Calu3 (cell line): ENCODE measurements around the gene MED27. TPM values are rescaled to one million over a fixed set of nuclear protein-coding genes. Genes with fewer than 3 reads are reported as not detected.

Source experiments
- BruUV-seq: library from RNA; stranded (reverse); fragments of 400-500 nt; replicated peaks from 2 replicates; lab custom pipeline; 2021; lab: Mats Ljungman, UMichigan
- CTCF ChIA-PET: fragments of 300-600 bp; sonication (Branson Sonifier 250); formaldehyde crosslinking; loops from one replicate; lab custom pipeline; 2022; ENCODE audit warnings: antibody characterized with exemption; lab: Charles Lee
- DNase-seq: peaks from one replicate; pipeline ENCODE4 v3.0.0; 2022
- H3K27ac Mint-ChIP-seq: one replicate; pipeline ENCODE4 v1.8.0; 2022; ENCODE audit warnings: mixed read lengths; ENCODE audit not compliant: unreplicated experiment
- H3K27me3 Mint-ChIP-seq: one replicate; pipeline ENCODE4 v1.8.0; 2022; ENCODE audit warnings: mixed read lengths; ENCODE audit not compliant: unreplicated experiment
- H3K36me3 Mint-ChIP-seq: one replicate; pipeline ENCODE4 v1.8.0; 2022; ENCODE audit warnings: mild to moderate bottlenecking, moderate library complexity, mixed read lengths; ENCODE audit not compliant: insufficient read depth, unreplicated experiment
- H3K4me1 Mint-ChIP-seq: one replicate; pipeline ENCODE4 v1.8.0; 2022; ENCODE audit warnings: mild to moderate bottlenecking, low read depth, mixed read lengths; ENCODE audit not compliant: unreplicated experiment
- H3K4me3 Mint-ChIP-seq: one replicate; pipeline ENCODE4 v1.8.0; 2022; ENCODE audit warnings: mild to moderate bottlenecking, low read depth, moderate library complexity, mixed read lengths; ENCODE audit not compliant: unreplicated experiment
- H3K9me3 Mint-ChIP-seq: one replicate; pipeline ENCODE4 v1.8.0; 2022; ENCODE audit warnings: low read depth, mixed read lengths; ENCODE audit not compliant: unreplicated experiment
- CTCF ChIP-seq: fragments of 200-600 bp; IDR thresholded peaks from one replicate; pipeline ENCODE4 v1.8.0; 2022; ENCODE audit warnings: antibody characterized with exemption; ENCODE audit not compliant: unreplicated experiment
- intact Hi-C: fragments of 100-400 bp; cut with micrococcal nuclease; formaldehyde crosslinking; loops from one replicate; pipeline ENCODE4 v1.10.0; 2022; ENCODE audit not compliant: unreplicated experiment
- total RNA-seq: library from RNA; stranded (reverse); gene quantifications from 2 replicates; pipeline ENCODE4 v1.2.3, GENCODE V29; 2022

MED27 gene
- total RNA-seq, 1 experiment from 2014 or later, result 19.3 TPM

- no TSS peak for BruUV-seq
- DNase-seq, result no peak
- no peaks in the 10 kb centered on the region for H3K9me3 Mint-ChIP-seq
- intact Hi-C loops, result no loop called here
- no peak overlapping the region for H3K27ac Mint-ChIP-seq
- H3K4me1 Mint-ChIP-seq, result no peaks in the 10 kb centered on the region
- CTCF ChIA-PET, result interaction anchor here (0.9 kb wide), 1 partner anchor 85 kb away, joined by 7 read pairs; no protein-coding TSS in a partner anchor
- H3K27me3 Mint-ChIP-seq, result peaks cover 83% of the 10 kb centered on the region
- no peak overlapping the region for H3K4me3 Mint-ChIP-seq
- no peak for TF ChIP-seq CTCF
- no peaks in the 10 kb centered on the region for H3K36me3 Mint-ChIP-seq
These were observed 239.4 kb downstream of the MED27 start for GRCh38 chr9:131840220-131840619.

GRCh38 chr9:131839281-131840084 lies 240.2 kb downstream of the MED27 start:
- TF ChIP-seq CTCF, result no peak
- H3K4me1 Mint-ChIP-seq, result no peaks in the 10 kb centered on the region
- peaks cover 78% of the 10 kb centered on the region for H3K27me3 Mint-ChIP-seq
- intact Hi-C loops, result no loop called here
- no peaks in the 10 kb centered on the region for H3K9me3 Mint-ChIP-seq
- no peak overlapping the region for H3K27ac Mint-ChIP-seq
- CTCF ChIA-PET, result interaction anchor here (0.9 kb wide), 1 partner anchor 84 kb away, joined by 7 read pairs; no protein-coding TSS in a partner anchor
- no TSS peak for BruUV-seq
- H3K36me3 Mint-ChIP-seq, result no peaks in the 10 kb centered on the region
- no peak for DNase-seq
- no peak overlapping the region for H3K4me3 Mint-ChIP-seq

GRCh38 chr9:131838530-131839280 lies 241.0 kb downstream of the MED27 start:
- no peaks in the 10 kb centered on the region for H3K9me3 Mint-ChIP-seq
- no TSS peak for BruUV-seq
- no peak for TF ChIP-seq CTCF
- intact Hi-C loops, result no loop called here
- H3K36me3 Mint-ChIP-seq, result no peaks in the 10 kb centered on the region
- H3K4me1 Mint-ChIP-seq, result no peaks in the 10 kb centered on the region
- peaks cover 73% of the 10 kb centered on the region for H3K27me3 Mint-ChIP-seq
- DNase-seq, result no peak
- CTCF ChIA-PET, result no interaction called here
- no peak overlapping the region for H3K27ac Mint-ChIP-seq
- H3K4me3 Mint-ChIP-seq, result no peak overlapping the region

GRCh38 chr9:131837836-131838235 lies 241.8 kb downstream of the MED27 start:
- H3K9me3 Mint-ChIP-seq, result no peaks in the 10 kb centered on the region
- no peaks in the 10 kb centered on the region for H3K36me3 Mint-ChIP-seq
- no peak overlapping the region for H3K4me3 Mint-ChIP-seq
- TF ChIP-seq CTCF, result no peak
- H3K27ac Mint-ChIP-seq, result no peak overlapping the region
- CTCF ChIA-PET, result no interaction called here
- no peak for DNase-seq
- intact Hi-C loops, result no loop called here
- no peaks in the 10 kb centered on the region for H3K4me1 Mint-ChIP-seq
- BruUV-seq, result no TSS peak
- peaks cover 65% of the 10 kb centered on the region for H3K27me3 Mint-ChIP-seq
